Panc1 (cell line): Measurements from ENCODE around the gene FOXR1. TPM values are rescaled to one million over a fixed set of nuclear protein-coding genes. Genes with fewer than 3 reads are reported as not detected.
A peak's percentile ranks its signal among the peaks of the same experiment; 100 is the strongest.
"Not testable (repeated sequence)": the region's sequence is repeated elsewhere in the genome, so short reads cannot be mapped to it uniquely, and the experiment has no call there.

Source experiments
- ATAC-seq: fragments of 200-7000 bp; cut with Tn5 transposase; 2 replicates; pipeline ENCODE4 v1.9.1; 2020; ENCODE audit warnings: mild to moderate bottlenecking, moderate library complexity
- BruUV-seq: library from RNA; stranded (reverse); fragments of 400-500 nt; replicated peaks from 2 replicates; lab custom pipeline; 2021; lab: Mats Ljungman, UMichigan
- CTCF ChIA-PET: fragments of 300-600 bp; sonication (Branson Sonifier 250); formaldehyde crosslinking; loops from one replicate; lab custom pipeline; 2022; ENCODE audit warnings: antibody characterized with exemption; lab: Charles Lee
- POLR2A ChIA-PET: fragments of 300-600 bp; sonication (Branson Sonifier 250); formaldehyde crosslinking; loops from one replicate; lab custom pipeline; 2022; ENCODE audit warnings: antibody characterized with exemption; lab: Charles Lee
- DNase-seq: peaks from one replicate; pipeline ENCODE4 v3.0.0-alpha.2; 2010; ENCODE audit warnings: low read depth, low spot score
- H3K27ac ChIP-seq: 2 replicates; pipeline ENCODE4 v1.5.1; 2011; ENCODE audit warnings: mild to moderate bottlenecking, low read length, inconsistent platforms
- H3K27me3 ChIP-seq: fragments of 200-500 bp; sonication (Bioruptor generic); 2 replicates; pipeline ENCODE4 v1.6.0; 2014; ENCODE audit warnings: low read length, inconsistent platforms; ENCODE audit not compliant: control insufficient read depth, insufficient read depth
- H3K36me3 ChIP-seq: fragments of 200-500 bp; sonication (Bioruptor generic); 2 replicates; pipeline ENCODE4 v1.5.1; 2014; ENCODE audit warnings: inconsistent platforms, mild to moderate bottlenecking, low read length, moderate library complexity; ENCODE audit not compliant: control insufficient read depth, insufficient read depth
- H3K4me1 ChIP-seq: 2 replicates; pipeline ENCODE4 v1.5.1; 2011; ENCODE audit warnings: inconsistent platforms, mild to moderate bottlenecking, low read length, moderate library complexity; ENCODE audit not compliant: control insufficient read depth, insufficient read depth
- H3K4me3 ChIP-seq, 2 experiments: 2 replicates each; pipeline ENCODE4 v1.5.1; 2011 to 2012; ENCODE audit warnings: low read depth in 2 of 2, low read length in 2 of 2, mild to moderate bottlenecking in 2 of 2, inconsistent platforms in 1 of 2, moderate library complexity in 1 of 2
- H3K9me3 ChIP-seq: fragments of 200-500 bp; sonication (Bioruptor generic); 2 replicates; pipeline ENCODE4 v1.5.1; 2014; ENCODE audit warnings: low read depth, mild to moderate bottlenecking, inconsistent platforms, low read length, moderate library complexity; ENCODE audit not compliant: control insufficient read depth, insufficient read depth
- POLR2AphosphoS5 ChIP-seq: IDR thresholded peaks from 2 replicates; pipeline ENCODE4 v1.6.1; 2012; ENCODE audit warnings: mild to moderate bottlenecking, low read depth, low read length, moderate library complexity
- SIN3A ChIP-seq: IDR thresholded peaks from 2 replicates; pipeline ENCODE4 v1.6.1; 2012; ENCODE audit warnings: low read depth, mild to moderate bottlenecking, low read length, moderate library complexity, borderline replicate concordance; ENCODE audit not compliant: insufficient read depth
- TCF7L2 ChIP-seq: IDR thresholded peaks from 2 replicates; pipeline ENCODE4 v1.6.1; 2011; ENCODE audit warnings: mild to moderate bottlenecking, low read depth, low read length, inconsistent platforms
- in situ Hi-C: cut with HindIII; loops from 2 replicates; pipeline ENCODE4 v1.10.0; 2016; ENCODE audit warnings: low sequenced_read_pairs, low pct_unique_long_range_greater_than_20kb
- intact Hi-C: fragments of 100-400 bp; cut with micrococcal nuclease; formaldehyde crosslinking; loops from one replicate; pipeline ENCODE4 v1.10.0; 2022; ENCODE audit not compliant: unreplicated experiment
- total RNA-seq: library from RNA; stranded (reverse); gene quantifications from one replicate; pipeline ENCODE4 v1.2.1, GENCODE V29; 2021; ENCODE audit not compliant: unreplicated experiment
- TF ChIP-seq, protein P1 (sequence below): fragments of 450-650 bp; IDR thresholded peaks from 2 replicates; pipeline ENCODE4 v1.5.1; 2017; ENCODE audit warnings: mild to moderate bottlenecking
- TF ChIP-seq, protein P2 (sequence below), 2 experiments: IDR thresholded peaks; 2 replicates each; pipeline ENCODE4 v1.6.1; 2011 to 2012; ENCODE audit warnings: low read depth in 2 of 2, control low read depth in 1 of 2, low read length in 1 of 2, mild to moderate bottlenecking in 1 of 2, moderate library complexity in 1 of 2; ENCODE audit not compliant: insufficient read depth in 1 of 2

Gene FOXR1
- total RNA-seq, 1 experiment from 2014 or later: not detected

DNA sequence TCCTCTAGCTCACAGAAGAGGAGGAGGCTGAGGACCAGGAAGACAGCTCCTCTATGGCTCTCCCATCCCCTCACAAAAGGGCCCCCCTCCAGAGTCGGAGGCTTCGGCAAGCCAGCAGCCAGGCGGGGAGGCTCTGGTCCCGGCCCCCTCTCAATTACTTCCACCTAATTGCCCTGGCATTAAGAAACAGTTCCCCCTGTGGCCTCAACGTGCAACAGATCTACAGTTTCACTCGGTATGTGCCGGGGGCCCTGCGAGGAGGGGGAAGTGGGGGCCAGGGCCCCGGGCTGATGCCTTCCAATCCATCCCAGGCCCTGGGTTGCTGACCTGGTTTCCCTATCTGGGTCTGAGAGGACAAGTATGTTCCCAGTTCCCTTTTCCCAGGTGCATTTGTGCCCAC is 7.9 kb downstream of the FOXR1 start:
- Histone ChIP-seq H3K27ac (no peak overlapping the region), H3K36me3 (no peaks in the 10 kb centered on the region), H3K4me1 (no peaks in the 10 kb centered on the region), H3K9me3 (no peaks in the 10 kb centered on the region), H3K4me3 (no peak overlapping the region), H3K27me3 (no peaks in the 10 kb centered on the region)
- intact Hi-C loops: no loop called here
- BruUV-seq: no TSS peak
- POLR2A ChIA-PET: no interaction called here
- no peak for ATAC-seq
- in situ Hi-C loops: no loop called here
- no peak for DNase-seq
- no peak for TF ChIP-seq TCF7L2
- no peak for TF ChIP-seq POLR2AphosphoS5
- TF ChIP-seq, protein P1, sequence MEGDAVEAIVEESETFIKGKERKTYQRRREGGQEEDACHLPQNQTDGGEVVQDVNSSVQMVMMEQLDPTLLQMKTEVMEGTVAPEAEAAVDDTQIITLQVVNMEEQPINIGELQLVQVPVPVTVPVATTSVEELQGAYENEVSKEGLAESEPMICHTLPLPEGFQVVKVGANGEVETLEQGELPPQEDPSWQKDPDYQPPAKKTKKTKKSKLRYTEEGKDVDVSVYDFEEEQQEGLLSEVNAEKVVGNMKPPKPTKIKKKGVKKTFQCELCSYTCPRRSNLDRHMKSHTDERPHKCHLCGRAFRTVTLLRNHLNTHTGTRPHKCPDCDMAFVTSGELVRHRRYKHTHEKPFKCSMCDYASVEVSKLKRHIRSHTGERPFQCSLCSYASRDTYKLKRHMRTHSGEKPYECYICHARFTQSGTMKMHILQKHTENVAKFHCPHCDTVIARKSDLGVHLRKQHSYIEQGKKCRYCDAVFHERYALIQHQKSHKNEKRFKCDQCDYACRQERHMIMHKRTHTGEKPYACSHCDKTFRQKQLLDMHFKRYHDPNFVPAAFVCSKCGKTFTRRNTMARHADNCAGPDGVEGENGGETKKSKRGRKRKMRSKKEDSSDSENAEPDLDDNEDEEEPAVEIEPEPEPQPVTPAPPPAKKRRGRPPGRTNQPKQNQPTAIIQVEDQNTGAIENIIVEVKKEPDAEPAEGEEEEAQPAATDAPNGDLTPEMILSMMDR: no peak
- TF ChIP-seq, protein P2, sequence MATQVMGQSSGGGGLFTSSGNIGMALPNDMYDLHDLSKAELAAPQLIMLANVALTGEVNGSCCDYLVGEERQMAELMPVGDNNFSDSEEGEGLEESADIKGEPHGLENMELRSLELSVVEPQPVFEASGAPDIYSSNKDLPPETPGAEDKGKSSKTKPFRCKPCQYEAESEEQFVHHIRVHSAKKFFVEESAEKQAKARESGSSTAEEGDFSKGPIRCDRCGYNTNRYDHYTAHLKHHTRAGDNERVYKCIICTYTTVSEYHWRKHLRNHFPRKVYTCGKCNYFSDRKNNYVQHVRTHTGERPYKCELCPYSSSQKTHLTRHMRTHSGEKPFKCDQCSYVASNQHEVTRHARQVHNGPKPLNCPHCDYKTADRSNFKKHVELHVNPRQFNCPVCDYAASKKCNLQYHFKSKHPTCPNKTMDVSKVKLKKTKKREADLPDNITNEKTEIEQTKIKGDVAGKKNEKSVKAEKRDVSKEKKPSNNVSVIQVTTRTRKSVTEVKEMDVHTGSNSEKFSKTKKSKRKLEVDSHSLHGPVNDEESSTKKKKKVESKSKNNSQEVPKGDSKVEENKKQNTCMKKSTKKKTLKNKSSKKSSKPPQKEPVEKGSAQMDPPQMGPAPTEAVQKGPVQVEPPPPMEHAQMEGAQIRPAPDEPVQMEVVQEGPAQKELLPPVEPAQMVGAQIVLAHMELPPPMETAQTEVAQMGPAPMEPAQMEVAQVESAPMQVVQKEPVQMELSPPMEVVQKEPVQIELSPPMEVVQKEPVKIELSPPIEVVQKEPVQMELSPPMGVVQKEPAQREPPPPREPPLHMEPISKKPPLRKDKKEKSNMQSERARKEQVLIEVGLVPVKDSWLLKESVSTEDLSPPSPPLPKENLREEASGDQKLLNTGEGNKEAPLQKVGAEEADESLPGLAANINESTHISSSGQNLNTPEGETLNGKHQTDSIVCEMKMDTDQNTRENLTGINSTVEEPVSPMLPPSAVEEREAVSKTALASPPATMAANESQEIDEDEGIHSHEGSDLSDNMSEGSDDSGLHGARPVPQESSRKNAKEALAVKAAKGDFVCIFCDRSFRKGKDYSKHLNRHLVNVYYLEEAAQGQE (IDR thresholded peaks at IDR 0.05; ENCODE audit: insufficient read depth in 1 of 2, low read depth in 2 of 2, low read length in 1 of 2): no peak
- TF ChIP-seq SIN3A: no peak
- CTCF ChIA-PET: interaction anchor here (0.5 kb wide), 1 partner anchor 52 kb away, joined by 5 read pairs; no protein-coding TSS in a partner anchor

DNA sequence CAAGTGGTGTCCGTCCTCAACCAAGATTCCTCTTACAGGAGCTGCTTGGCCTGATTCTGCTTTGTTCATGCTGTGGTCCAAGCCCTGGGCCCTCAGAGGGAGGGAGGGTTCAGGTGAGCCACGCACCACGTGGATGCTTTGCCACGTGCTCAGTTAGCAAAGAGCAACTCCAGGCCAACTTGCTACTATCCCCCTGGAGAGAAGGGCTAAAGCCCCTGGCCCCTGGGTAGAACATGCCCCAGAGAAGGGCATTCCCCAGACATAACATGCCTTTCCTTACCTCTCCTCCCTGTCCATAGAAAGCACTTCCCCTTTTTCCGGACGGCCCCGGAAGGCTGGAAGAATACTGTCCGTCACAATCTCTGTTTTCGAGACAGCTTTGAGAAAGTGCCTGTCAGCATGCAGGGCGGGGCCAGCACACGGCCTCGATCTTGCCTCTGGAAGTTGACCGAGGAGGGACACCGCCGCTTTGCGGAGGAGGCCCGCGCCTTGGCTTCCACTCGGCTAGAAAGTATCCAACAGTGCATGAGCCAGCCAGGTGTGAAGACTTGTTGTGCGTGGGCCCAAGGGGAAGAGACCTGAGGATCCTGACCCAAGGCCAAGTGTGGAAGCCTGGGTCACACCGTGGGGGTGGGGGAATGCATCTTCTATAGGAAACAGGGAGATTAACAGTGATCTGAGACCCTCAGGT is 8.8 kb downstream of the FOXR1 start:
- intact Hi-C loops (no loop called here), in situ Hi-C loops (no loop called here)
- H3K9me3 ChIP-seq: no peaks in the 10 kb centered on the region
- H3K27ac ChIP-seq: no peak overlapping the region
- ChIA-PET CTCF (no interaction called here), POLR2A (interaction anchor here (0.6 kb wide), 1 partner anchor 70 kb away, joined by 10 read pairs; no protein-coding TSS in a partner anchor)
- no peak overlapping the region for H3K4me3 ChIP-seq
- no peaks in the 10 kb centered on the region for H3K36me3 ChIP-seq
- no peaks in the 10 kb centered on the region for H3K4me1 ChIP-seq
- no peak for TF ChIP-seq TCF7L2
- TF ChIP-seq SIN3A: no peak
- TF ChIP-seq, protein P1: no peak
- no peak for TF ChIP-seq POLR2AphosphoS5
- TF ChIP-seq, protein P2 (IDR thresholded peaks at IDR 0.05; ENCODE audit: insufficient read depth in 1 of 2, low read depth in 2 of 2, low read length in 1 of 2): no peak
- no peak for DNase-seq
- no peaks in the 10 kb centered on the region for H3K27me3 ChIP-seq
- peak; percentile 35; the same call in 1 of the 2 replicates for ATAC-seq
- BruUV-seq: no TSS peak

DNA sequence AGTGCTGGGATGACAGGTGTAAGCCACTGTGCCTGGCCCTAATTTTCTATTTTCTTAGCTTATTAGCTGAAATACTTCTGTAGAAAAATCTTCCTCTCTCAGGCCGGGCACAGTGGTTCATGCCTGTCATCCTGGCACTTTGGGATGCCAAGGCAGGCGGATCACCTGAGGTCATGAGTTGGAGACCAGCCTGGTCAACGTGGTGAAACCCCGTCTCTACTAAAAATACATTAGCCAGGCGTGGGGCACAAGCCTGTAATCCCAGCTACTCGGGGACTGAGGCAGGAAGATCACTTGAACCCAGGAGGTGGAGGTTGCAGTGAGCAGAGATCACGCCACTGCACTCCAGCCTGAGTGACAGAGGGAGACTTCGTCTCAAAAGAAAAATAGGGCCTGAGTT is 12.8 kb downstream of the FOXR1 start:
- in situ Hi-C loops, H3K9me3 ChIP-seq, H3K4me3 ChIP-seq, intact Hi-C loops, BruUV-seq, ATAC-seq, H3K36me3 ChIP-seq, DNase-seq, H3K4me1 ChIP-seq, H3K27ac ChIP-seq, H3K27me3 ChIP-seq, CTCF ChIA-PET: not testable (repeated sequence)
- POLR2A ChIA-PET: interaction anchor here (0.7 kb wide), 1 partner anchor 14 kb away, joined by 3 read pairs; the partner anchor contains the start of gene CENATAC
